ELR (cell line): ENCODE data around the gene TEKT3.

Source experiments
- DNase-seq: peaks from one replicate; pipeline ENCODE4 v3.0.0-alpha.2; 2015; ENCODE audit warnings: low read depth

Gene TEKT3

DNA sequence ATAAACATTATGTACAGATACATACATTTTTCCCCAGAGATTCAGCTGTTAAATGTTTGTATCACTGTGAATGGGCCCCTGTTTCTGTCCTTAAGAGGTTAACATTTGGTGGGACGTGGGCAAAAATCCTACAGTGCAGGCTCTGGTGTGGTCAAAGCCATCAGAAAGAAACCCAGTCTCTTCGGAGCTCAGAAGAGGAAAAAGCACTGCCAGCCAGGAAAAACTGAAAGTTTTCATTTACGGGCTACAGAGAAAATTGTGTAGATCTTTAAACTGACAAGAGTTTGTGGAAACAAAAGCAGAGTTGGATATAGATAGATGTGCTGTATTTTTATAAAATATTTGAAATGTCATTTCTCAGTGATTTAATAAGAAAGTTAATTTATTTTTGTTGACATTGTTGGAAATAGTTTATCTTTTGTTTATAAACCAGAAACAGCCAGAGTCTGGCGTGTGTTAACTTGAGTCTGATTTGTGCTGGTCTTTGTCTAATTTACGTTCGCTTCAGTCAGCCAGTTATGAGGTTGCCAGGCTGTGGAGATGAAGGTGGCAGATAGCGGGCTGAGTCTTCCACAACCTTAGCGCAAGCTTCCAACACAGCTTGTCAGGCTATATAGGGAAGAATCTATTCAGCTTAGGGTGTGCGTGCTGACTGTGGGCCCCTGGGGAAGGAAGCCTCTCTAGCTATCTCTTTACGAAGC is 9.5 kb upstream of the TEKT3 start:
- no peak for DNase-seq

DNA sequence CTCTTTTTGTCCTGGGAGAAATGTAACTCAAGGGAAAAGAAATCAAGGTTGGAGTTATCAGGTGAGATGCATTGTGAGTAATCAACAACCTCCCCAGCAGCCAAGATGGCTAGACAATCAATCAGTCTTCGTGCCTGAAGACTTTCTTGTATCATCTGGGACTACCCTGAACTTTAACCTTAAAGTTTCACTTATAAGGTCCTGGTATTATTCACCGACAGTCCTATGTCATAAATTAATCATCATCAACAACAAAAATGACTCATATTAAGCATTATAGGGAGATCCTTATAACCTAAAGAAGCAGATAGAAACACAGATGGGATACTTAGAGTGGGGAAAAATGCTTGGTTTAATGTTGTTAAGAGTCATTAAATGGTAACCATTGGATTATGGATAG is 7.7 kb upstream of the TEKT3 start:
- peak; percentile 29 for DNase-seq

DNA sequence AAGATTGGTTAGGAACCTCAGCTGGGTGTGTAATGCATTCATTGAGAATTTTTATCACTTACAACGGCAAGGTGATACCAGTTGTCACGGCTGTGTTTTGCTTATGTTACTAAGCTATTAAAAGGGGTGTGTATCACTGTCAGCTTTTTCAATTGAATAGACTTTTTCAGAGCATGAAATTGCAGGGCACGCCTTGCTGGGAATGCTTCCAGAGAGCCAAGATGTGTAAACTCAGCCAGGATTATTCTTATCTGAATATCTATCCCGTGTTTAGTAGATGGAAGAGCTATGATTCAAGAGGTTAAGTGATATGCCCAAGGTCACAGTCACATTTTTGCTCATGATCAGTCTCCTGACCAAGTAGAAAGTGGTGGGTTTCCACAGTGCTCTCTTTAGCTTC is 6.6 kb upstream of the TEKT3 start:
- DNase-seq, result no peak

DNA sequence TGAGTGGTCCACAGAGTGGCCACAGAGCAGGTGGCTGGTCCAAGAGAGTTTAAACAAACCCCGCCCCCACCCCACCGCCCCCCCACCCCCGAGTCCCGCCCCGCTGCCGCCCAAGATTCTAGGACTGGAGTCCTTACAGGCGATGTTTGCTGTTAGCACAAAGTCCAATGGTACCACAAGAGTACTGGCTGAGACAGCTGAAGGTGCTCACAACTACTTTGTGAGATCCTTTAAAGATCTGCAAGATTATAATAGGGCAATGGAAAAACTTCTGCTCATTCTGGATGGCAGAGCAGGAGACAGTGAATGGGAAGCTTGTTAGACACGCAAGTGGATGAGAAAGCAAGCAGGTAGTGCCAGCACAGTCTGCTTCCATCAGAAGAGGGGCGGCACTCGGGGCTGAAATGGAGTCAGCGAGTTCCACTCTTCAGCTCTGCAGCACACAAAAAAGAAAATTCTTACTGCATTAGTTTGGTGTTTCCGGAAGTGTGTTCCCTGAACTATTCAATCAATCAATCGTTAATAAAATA is 4.7 kb upstream of the TEKT3 start:
- DNase-seq, result no peak

DNA sequence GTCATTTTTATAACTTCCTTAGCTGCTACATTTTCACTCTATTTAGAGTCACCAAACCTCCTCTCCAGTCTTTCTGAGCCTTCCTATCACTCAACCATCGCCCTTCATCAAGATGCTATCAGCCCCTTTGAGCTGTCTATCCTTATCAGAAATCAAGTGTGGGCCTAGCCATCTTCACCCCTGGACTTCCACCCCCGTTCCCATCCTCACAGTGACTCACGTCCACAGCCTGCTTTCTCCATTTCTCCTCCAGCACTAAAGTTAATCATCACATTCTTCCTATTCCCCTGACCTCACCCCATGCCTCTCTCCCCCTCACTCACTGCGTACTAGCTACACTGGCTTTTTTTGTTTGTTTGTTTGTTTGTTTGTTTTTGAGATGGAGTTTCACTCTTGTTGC is 2.4 kb upstream of the TEKT3 start:
- peak; percentile 69 for DNase-seq

DNA sequence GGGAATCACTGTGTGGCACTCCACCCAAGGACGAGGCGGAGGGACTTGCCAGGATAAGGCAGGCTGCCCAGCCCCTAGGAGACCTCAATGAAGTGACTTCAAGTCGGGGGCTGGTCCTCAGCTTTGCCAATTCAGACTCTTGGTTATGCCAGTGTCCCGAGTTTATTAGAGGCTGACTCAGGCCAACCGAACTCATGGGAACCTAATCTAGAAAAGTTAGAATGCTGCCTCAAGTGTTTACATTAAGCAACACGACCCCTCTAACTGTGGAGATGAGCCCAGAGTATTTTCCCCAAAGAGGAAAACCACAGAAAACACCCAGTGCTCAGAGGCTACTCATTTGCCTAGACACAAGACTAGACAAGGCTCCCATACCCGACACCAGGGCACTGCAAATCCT is 1.1 kb upstream of the TEKT3 start:
- DNase-seq, result peak; percentile 30

DNA sequence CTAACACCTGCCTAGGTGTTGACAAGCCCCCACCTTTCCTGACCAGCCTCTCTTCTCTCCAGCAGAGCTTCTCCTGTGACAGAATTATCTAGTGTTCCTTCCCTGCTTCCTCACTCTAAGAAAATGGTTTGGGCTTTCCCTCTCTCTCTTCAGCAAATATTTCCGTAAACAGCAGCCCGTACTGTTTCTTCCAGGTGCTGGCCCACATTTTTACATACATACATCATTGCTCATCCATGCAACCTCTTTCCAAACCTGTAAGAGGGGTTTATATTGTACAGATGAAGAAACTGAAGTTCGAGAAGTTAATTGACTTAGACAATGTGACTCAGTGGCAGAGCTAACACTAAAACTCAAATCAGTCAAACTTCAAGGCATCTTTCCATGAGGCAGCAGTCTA is 569 bp upstream of the TEKT3 start:
- DNase-seq, result no peak

DNA sequence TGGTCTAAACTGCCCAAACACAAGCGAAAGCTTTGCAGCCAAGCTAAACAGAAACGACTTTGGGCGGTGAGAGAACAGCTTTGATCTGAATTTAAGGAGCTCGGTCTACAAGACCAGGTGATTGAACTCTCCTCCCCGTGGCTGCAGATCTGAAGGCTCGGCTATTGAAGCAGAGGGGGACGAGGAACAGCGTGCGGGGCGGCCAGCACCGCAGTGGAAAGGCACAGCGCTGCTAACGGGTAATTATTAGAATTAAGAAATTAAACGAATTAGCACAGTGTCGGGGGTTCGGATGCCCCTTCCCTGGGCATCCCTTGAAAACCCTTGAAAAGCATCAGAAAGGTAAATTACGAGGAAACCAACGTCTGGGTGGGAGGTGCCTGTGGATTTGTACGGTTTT is 431 bp downstream of the TEKT3 start:
- DNase-seq, result no peak

DNA sequence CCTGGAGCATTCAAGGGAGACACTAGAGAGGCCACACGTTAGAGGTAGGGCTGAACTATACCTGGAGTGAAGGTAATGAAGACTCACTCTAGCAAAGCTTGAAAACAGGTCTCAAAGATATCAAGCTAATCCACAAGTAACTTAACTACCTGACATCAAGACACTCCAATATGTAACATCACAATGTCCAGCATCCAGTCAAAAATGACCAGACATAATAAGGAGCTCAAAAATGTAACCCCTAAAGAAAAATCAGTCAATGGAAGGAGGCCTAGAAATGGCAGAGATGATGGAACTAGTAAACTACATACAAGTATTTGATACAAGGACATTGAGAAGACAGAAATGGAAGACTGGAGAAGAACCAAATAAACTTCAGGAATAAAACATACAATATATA is 6.0 kb downstream of the TEKT3 start:
- DNase-seq, result no peak

DNA sequence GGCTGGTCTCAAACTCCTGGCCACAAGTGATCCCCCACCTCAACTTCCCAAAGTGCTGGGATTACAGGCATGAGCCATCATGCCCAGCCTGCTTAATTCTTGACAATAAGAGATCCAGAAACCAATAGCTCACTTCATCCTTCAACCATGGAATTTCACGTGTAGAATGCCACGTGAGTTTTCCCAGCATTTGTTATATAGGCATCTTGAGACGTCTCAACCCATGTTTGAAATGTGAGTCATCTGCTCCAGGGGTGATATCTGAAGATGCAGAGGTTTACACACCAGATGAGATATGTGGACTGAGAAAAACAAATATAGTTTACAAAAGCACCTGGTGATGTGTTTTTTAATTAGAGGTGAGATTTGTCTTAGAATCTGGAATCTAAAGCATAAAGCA is 7.1 kb downstream of the TEKT3 start:
- DNase-seq, result peak; percentile 13

DNA sequence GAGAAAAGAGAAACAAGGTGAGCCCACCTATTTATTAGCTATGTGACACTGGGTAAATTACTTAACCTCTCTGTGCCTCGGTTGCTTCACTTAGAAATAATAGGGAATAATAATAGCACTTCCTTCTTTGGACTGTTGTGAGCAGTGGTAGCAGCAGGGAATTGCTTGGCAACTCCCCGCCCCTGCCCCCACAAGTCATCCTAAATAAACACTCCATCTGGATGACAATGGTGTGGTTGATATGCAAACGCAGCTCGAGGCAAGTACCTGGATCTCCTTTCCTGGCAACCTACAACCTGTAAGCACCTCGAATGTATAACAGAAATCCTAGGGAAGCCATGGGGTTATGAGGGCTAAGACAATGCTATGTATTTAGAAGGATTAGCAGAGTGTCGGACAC is 9.1 kb downstream of the TEKT3 start:
- no peak for DNase-seq

DNA sequence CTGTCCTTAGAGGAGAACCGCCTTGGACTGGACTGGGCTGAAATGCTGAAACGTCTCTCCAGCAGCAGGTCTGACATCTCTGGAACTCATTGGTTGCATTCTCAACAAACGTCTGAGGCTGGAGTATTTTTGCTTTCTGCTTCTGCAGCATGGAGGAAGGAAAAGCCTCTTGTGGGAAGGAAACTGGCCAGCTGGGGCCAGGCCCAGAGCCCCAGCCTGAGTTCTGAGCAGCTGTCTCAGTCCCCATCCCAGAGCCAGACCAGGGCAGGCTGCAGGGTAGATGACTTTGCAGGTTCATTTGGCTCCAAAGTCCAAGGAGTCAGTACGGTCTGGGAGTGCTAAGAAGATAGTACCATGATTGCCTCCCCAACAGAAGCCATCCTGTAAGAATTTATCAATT is 18.3 kb downstream of the TEKT3 start:
- no peak for DNase-seq

DNA sequence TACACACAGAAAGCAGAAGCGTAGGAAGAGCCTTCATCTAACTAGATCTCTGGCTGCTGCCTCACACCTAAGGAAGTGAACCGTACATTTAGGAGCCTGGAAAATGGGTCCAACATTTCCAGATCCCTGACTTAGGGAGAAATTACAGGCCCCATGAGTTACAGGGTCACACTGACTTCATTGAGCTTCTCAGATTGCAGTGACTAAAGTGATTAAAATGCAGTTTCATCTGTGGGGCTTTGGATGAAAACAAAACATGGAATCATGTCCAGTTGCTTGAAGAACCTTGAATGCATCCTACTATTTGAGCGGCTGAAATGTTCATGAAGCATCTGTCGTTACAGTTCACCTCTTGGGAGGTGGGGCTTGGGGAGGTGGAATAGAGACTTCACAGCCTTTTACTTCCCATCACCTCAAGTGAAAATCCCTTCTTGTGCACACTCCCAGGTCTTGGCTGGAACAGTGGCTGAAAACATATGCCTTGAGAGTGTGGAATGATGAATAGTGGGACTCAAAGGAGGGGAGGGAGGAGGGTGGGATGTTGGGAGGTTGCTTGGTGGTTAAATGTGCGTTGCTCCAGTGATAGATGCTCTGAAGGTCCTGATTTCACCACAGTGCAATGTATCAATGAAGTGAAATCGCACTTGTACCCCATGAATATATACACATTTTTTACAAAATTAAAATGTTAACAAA is 19.7 kb downstream of the TEKT3 start:
- DNase-seq, result peak; percentile 28

DNA sequence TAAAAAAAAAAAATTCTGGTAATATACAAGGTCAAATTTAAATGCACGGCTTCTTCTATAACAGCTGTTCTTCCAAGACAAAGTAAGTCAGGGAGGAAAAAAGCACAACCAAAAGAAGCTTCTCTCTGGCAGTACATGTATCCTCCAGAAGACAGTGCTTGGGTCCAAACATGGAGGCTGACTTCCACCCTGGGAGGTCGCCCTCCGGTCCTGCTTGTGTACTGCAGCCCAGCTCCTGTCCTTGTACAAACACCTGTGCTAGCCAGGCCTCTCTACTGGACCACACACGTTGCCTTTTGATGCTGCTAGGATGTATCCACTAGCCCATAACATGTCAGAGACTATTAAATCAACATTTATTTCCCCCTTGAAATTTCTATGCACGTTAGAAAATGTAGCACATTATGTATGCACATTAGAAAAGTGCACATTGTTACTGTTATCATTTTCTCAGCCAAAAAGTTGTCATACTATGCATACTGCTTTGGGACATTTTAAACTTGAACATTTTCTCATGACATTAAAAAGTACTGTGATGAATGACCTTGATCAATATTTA is 21.9 kb downstream of the TEKT3 start:
- no peak for DNase-seq

DNA sequence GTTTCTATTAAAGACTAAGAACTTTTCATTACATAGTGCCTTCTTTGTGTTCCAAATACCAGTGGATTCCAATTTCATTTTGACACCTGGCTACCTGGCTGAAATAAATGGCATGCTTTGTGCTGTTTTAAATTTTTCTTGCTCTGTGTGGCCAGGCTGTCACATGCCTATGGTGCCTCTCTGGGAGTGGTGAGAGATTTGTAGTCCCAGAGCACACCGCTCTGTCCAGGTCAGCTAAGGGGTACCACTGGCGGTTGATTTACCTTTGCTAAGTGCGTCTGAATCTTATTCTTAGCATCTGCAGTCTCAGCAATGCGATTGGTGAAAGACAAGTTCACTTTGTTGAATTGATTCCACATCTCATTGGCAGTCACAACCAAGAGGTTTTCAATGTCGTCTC is 29.4 kb downstream of the TEKT3 start:
- no peak for DNase-seq

DNA sequence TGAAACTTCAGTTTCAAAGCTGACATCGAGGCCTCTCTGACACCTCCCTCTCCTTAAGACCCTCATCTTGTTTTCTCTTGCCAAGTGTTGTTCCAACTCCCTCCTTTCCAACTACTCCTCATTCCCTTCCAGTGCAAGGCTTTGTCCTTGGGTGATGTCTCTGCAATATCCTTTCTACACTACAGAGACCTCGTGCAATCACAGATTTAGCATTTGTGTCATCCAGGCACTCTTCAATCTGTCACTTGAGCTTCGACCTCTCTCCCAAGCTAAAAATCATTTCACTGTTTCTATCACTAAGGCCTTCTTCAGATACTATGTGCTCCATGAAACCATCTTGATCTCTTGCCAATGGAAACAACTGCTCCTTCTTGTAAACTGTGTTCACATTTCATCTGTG is 31.6 kb downstream of the TEKT3 start:
- no peak for DNase-seq

DNA sequence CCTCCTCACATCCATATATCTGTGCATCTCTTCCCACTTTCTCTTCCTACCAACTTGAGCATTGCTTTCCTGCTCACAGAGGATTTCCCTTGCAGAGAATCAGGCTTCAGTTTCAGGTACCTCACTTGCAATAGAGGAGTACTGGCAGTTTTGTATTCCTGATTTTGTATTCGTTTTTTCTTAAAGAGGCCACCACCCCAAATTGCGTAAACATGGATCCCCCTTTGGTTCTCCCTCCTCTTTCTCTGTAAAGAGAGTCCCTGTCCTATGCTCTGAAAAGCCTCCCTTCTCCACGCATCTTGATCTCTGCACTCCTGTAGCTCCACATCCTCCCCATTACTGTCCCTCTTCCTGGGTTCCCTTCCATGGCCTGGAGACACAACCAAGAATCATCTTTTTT is 32.2 kb downstream of the TEKT3 start:
- no peak for DNase-seq

DNA sequence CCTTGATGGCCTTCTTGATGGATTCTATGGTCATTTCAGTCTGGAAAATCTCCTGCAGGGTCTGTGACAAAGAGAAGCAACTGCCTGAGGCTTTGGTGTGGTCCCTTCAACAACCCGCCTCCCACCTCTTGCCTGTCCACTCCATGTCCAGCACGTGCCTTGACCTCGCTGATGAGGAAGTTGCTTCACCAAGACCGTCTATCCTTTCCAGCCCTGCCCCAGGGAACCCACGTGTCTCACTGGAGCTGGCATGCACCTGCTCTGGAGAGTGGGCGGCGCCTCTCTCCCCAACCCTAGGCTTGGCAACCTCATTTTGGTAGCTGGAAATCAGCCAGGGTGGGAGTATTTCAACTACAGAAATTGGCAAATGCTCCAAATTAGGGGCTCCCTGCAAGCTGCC is 32.6 kb downstream of the TEKT3 start:
- no peak for DNase-seq

DNA sequence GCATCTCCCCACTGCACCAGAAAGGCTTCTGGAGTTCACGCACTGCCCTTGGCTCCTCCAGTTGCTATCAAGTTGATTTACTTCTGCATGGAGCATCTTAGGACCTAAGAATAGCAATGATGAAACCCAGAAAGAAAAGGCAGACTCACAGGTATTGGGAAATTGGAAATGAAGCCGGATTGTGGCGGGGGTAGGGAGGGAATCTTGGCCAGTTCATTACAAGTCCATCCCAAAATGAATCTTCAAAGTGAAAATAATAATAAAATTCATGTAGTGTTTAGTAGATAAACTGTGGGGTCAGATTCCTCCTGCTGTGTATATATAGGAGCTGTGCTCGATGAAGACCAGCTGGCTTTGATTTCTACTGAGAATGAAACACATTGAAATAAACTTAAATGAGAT is 33.7 kb downstream of the TEKT3 start:
- no peak for DNase-seq

DNA sequence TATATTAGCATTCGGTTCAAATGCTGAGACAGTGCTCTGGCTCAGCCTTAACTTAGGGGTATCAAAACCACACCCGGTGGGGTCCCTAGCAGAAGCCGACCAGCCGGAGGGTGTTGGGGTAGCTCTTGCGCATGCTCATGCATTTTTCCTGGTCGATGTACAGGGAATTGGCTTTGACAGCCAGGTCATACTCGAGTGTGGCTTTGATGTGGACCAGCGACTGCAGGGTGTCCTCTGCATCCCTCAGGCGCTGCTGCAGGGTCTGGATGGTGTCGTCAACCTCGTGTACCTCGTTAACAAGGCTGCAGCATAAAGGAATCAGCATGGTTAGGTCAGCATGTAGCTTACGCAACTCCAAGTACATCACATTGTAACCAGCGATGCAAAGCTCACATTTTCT is 37.5 kb downstream of the TEKT3 start:
- no peak for DNase-seq

DNA sequence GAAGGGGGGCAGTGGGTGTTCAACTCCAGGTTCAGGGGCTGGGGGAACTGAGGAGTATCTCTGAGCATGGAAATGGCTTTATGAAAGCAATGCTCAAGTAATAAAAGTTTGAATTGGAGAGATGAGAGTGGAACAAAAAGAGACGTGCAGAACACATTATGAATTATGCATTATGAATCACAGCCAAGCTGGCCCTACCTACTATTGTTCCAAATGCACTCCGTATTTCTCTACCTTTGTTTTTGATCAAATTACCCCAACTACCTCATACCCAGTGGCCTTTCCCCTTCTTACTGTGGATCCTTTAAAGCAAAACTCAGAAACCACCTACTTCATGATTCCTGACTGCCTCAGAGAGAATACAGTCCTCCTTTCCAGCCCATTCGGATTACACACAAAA is 38.1 kb downstream of the TEKT3 start:
- DNase-seq, result no peak

DNA sequence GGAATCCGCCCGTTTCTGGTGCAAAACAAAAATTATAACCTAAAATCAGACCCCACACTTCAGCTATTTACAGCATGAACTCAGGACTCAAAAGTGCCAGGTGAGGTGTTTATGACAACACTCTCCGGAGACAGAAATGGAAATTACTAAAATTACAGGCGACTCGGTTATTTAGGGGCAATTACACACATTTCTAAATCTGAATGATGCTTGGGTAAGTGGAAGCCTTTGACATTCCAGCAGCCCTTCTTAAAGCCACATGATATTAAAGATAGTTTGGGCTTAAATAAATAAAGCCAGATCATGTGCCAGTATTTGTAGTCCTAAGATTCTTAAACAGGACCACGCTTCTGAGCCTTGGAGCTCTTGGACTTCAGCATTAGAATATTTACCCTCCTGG is 39.6 kb downstream of the TEKT3 start:
- DNase-seq, result no peak

DNA sequence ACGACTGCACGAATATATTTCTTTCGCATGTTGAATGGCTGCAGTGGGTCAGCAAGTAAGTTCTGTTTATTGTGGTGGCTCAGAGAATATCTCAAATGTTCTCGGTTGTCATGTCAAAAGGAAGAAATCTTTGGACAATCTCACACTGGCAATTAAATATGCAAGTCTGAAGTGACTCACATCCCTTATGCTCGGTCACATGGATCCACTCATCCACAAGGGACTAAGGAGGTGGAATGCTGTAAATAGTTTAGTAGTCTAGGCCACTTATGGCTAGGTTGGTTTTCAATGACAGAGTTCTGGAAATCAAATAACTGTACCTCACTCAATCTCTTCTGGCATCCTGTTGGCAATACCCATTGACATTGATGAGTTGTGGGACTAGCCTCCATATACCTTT is 43.2 kb downstream of the TEKT3 start:
- DNase-seq, result peak; percentile 68

DNA sequence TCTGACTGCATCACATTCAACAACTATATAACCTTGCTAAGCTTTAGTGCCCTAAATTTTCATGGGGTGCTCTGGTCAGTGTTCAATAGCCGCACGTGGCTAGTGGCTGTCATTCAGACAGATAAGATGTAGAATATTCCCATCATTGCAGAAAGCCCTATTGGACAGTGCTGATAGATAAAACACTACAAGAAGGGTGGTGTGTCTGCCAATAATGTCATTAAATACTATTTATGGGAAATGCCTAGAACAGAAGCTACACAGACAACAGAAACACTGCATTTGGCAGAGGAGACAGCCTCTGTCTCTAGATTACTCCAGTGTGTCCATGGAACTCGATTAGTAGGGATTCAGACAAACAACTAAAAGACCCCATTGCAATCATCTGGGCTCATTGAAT is 47.8 kb downstream of the TEKT3 start:
- no peak for DNase-seq
